Mesenchymal stem cell (in vitro differentiated cells and primary cell): Measurements from ENCODE around the gene GIGYF1.
"Not testable (repeated sequence)": the region's sequence is repeated elsewhere in the genome, so short reads cannot be mapped to it uniquely, and the experiment has no call there.

ENCODE experiments used
- DNase-seq: peaks from one replicate; pipeline ENCODE4 v3.0.0-alpha.2; 2013
- H2AFZ ChIP-seq: one replicate; pipeline ENCODE4 v1.6.1; 2013; ENCODE audit warnings: low read depth, mild to moderate bottlenecking, control low read depth, inconsistent platforms, low read length, moderate library complexity
- H2AK5ac ChIP-seq: 2 replicates; pipeline ENCODE4 v1.6.1; 2013; ENCODE audit warnings: low read length, moderate library complexity, mild to moderate bottlenecking, inconsistent platforms; ENCODE audit not compliant: severe bottlenecking
- H2BK120ac ChIP-seq: one replicate; pipeline ENCODE4 v1.6.1; 2013; ENCODE audit warnings: low read depth, mild to moderate bottlenecking, inconsistent platforms, low read length, moderate library complexity
- H2BK12ac ChIP-seq, 2 experiments: one replicate each; pipeline ENCODE4 v1.6.1; 2013; ENCODE audit warnings: inconsistent platforms in 2 of 2, low read length in 2 of 2, mild to moderate bottlenecking in 2 of 2, moderate library complexity in 2 of 2, control low read depth in 1 of 2
- H2BK15ac ChIP-seq: one replicate; pipeline ENCODE4 v1.6.1; 2013; ENCODE audit warnings: mild to moderate bottlenecking, low read depth, inconsistent platforms; ENCODE audit not compliant: poor library complexity, severe bottlenecking
- H2BK5ac ChIP-seq: 2 replicates; pipeline ENCODE4 v1.6.1; 2013; ENCODE audit warnings: low read depth, mild to moderate bottlenecking, low read length, control low read depth, inconsistent platforms; ENCODE audit not compliant: poor library complexity, severe bottlenecking
- H3K14ac ChIP-seq, 2 experiments: one replicate each; pipeline ENCODE4 v1.6.1; 2013; ENCODE audit warnings: inconsistent platforms in 2 of 2, low read length in 2 of 2, control low read depth in 1 of 2, mild to moderate bottlenecking in 1 of 2, moderate library complexity in 1 of 2
- H3K18ac ChIP-seq, 2 experiments: one replicate each; pipeline ENCODE4 v1.6.1; 2013; ENCODE audit warnings: inconsistent platforms in 2 of 2, low read length in 2 of 2, control low read depth in 1 of 2, low read depth in 1 of 2, mild to moderate bottlenecking in 1 of 2
- H3K23ac ChIP-seq, 2 experiments: one replicate each; pipeline ENCODE4 v1.6.1; 2013; ENCODE audit warnings: inconsistent platforms in 2 of 2, low read length in 2 of 2, mild to moderate bottlenecking in 2 of 2, moderate library complexity in 2 of 2, control low read depth in 1 of 2
- H3K27ac ChIP-seq: 2 replicates; pipeline ENCODE4 v1.5.1; 2013; ENCODE audit warnings: mild to moderate bottlenecking, moderate library complexity, low read length, control low read depth, inconsistent platforms; ENCODE audit not compliant: poor library complexity, severe bottlenecking
- H3K27me3 ChIP-seq, 2 experiments: 2 replicates each; pipeline versions ENCODE4 v1.6.1 to v1.7.0; 2013; ENCODE audit warnings: low read length in 2 of 2, mild to moderate bottlenecking in 2 of 2, moderate library complexity in 2 of 2, control low read depth in 1 of 2, inconsistent platforms in 1 of 2; ENCODE audit not compliant: control insufficient read depth in 1 of 2, insufficient read depth in 1 of 2
- H3K36me3 ChIP-seq, 2 experiments: 2 replicates each; pipeline versions ENCODE4 v1.6.1 to v1.7.0; 2013; ENCODE audit warnings: low read length in 2 of 2, control low read depth in 1 of 2, inconsistent platforms in 1 of 2, low read depth in 1 of 2, mild to moderate bottlenecking in 1 of 2; ENCODE audit not compliant: insufficient read depth in 2 of 2, control insufficient read depth in 1 of 2
- H3K4ac ChIP-seq, 2 experiments: one replicate each; pipeline ENCODE4 v1.6.1; 2013; ENCODE audit warnings: inconsistent platforms in 2 of 2, low read length in 2 of 2, mild to moderate bottlenecking in 2 of 2, moderate library complexity in 2 of 2, control low read depth in 1 of 2, low read depth in 1 of 2
- H3K4me1 ChIP-seq: 2 replicates; pipeline ENCODE4 v1.6.1; 2013; ENCODE audit warnings: low read depth, low read length, control low read depth; ENCODE audit not compliant: control insufficient read depth, insufficient read depth
- H3K4me2 ChIP-seq: 2 replicates; pipeline ENCODE4 v1.6.1; 2013; ENCODE audit warnings: low read length, mild to moderate bottlenecking, inconsistent platforms; ENCODE audit not compliant: poor library complexity, severe bottlenecking
- H3K4me3 ChIP-seq, 2 experiments: 2 replicates each; pipeline versions ENCODE4 v1.5.1 to v1.7.0; 2013; ENCODE audit warnings: low read length in 2 of 2, mild to moderate bottlenecking in 2 of 2, control low read depth in 1 of 2, low read depth in 1 of 2; ENCODE audit not compliant: insufficient read depth in 1 of 2
- H3K79me1 ChIP-seq: replicated peaks from 2 replicates; pipeline ENCODE4 v1.6.1; 2013; ENCODE audit warnings: mild to moderate bottlenecking, control low read depth, low read length, inconsistent platforms; ENCODE audit not compliant: poor library complexity, severe bottlenecking
- H3K9ac ChIP-seq: 2 replicates; pipeline ENCODE4 v1.7.0; 2013; ENCODE audit warnings: mild to moderate bottlenecking, low read length, moderate library complexity
- H3K9me3 ChIP-seq: 2 replicates; pipeline ENCODE4 v1.7.0; 2013; ENCODE audit warnings: mild to moderate bottlenecking, low read length; ENCODE audit not compliant: control insufficient read depth
- H4K8ac ChIP-seq: one replicate; pipeline ENCODE4 v1.6.1; 2013; ENCODE audit warnings: inconsistent platforms, mild to moderate bottlenecking, low read length, moderate library complexity
- H4K91ac ChIP-seq: one replicate; pipeline ENCODE4 v1.6.1; 2013; ENCODE audit warnings: mild to moderate bottlenecking, low read length, inconsistent platforms
- WGBS: methylation state at CpG from one replicate; pipeline ENCODE4 v1.1.7; 2013; ENCODE audit warnings: mixed read lengths; 5-methylcytosine and 5-hydroxymethylcytosine counted together

Gene GIGYF1

GRCh38 chr7:100724364-100724763, 30.3 kb upstream of the GIGYF1 start:
- not testable (repeated sequence) for H3K9ac ChIP-seq, H3K18ac ChIP-seq, H4K91ac ChIP-seq, H3K79me1 ChIP-seq, H3K4me2 ChIP-seq, H2BK12ac ChIP-seq, H2BK15ac ChIP-seq, H4K8ac ChIP-seq, H3K4me3 ChIP-seq, DNase-seq, H3K9me3 ChIP-seq, H3K4ac ChIP-seq, H3K27ac ChIP-seq, H3K14ac ChIP-seq, H2BK120ac ChIP-seq, H3K36me3 ChIP-seq, H3K23ac ChIP-seq, H2AFZ ChIP-seq, H2AK5ac ChIP-seq, H2BK5ac ChIP-seq, H3K4me1 ChIP-seq
- 100% methylated on average over 1 of the region's 2 CpGs for WGBS
- H3K27me3 ChIP-seq: peaks cover 40 to 53% of the 10 kb centered on the region in 2 experiments

- Histone ChIP-seq H3K4me1 (peaks cover 9% of the 10 kb centered on the region), H2BK15ac (no peak overlapping the region), H3K36me3 (peaks cover 0 to 3% of the 10 kb centered on the region in 2 experiments), H4K8ac (no peak overlapping the region), H3K79me1 (no peaks in the 10 kb centered on the region), H3K27me3 (peaks cover 45 to 58% of the 10 kb centered on the region in 2 experiments), H3K23ac (no peak overlapping the region), H3K14ac (no peak overlapping the region), H2BK120ac (no peak overlapping the region), H3K9ac (no peak overlapping the region), H2BK12ac (peak overlapping the region in 1 of 2 experiments; percentile 45), H3K4ac (no peak overlapping the region), H2AK5ac (no peak overlapping the region), H4K91ac (peak overlapping the region; percentile 10), H2BK5ac (no peak overlapping the region), H3K27ac (no peak overlapping the region), H3K18ac (no peak overlapping the region), H3K4me2 (no peak overlapping the region), H3K4me3 (no peak overlapping the region), H3K9me3 (no peaks in the 10 kb centered on the region), H2AFZ (no peak overlapping the region)
- DNase-seq: no peak
- 83% methylated on average over 16 of the region's 16 CpGs for WGBS
These were observed 29.8 kb upstream of the GIGYF1 start for GRCh38 chr7:100723732-100724275.

GRCh38 chr7:100722480-100723212, 28.6 kb upstream of the GIGYF1 start:
- H3K4ac ChIP-seq: no peak overlapping the region
- no peak overlapping the region for H2BK15ac ChIP-seq
- WGBS: 84% methylated on average over 16 of the region's 17 CpGs
- no peak overlapping the region for H3K4me3 ChIP-seq
- H3K79me1 ChIP-seq: no peaks in the 10 kb centered on the region
- H4K91ac ChIP-seq: no peak overlapping the region
- H3K27me3 ChIP-seq: peaks cover 45 to 55% of the 10 kb centered on the region in 2 experiments
- peaks cover 9% of the 10 kb centered on the region for H3K4me1 ChIP-seq
- no peak overlapping the region for H2AFZ ChIP-seq
- no peak overlapping the region for H2BK120ac ChIP-seq
- no peak overlapping the region for H3K27ac ChIP-seq
- no peak overlapping the region for H3K14ac ChIP-seq
- no peak overlapping the region for H2BK5ac ChIP-seq
- no peak overlapping the region for H2AK5ac ChIP-seq
- peak overlapping the region in 1 of 2 experiments; percentile 77 for H3K23ac ChIP-seq
- no peak for DNase-seq
- H3K18ac ChIP-seq: no peak overlapping the region
- no peak overlapping the region for H3K9ac ChIP-seq
- no peak overlapping the region for H2BK12ac ChIP-seq
- H3K36me3 ChIP-seq: peaks cover 0 to 3% of the 10 kb centered on the region in 2 experiments
- no peak overlapping the region for H4K8ac ChIP-seq
- peaks cover 5% of the 10 kb centered on the region for H3K9me3 ChIP-seq
- H3K4me2 ChIP-seq: no peak overlapping the region

- H3K4me3 ChIP-seq: no peak overlapping the region
- no peak overlapping the region for H4K91ac ChIP-seq
- H2AK5ac ChIP-seq: no peak overlapping the region
- H3K4me2 ChIP-seq: no peak overlapping the region
- DNase-seq: no peak
- H2AFZ ChIP-seq: no peak overlapping the region
- H3K4me1 ChIP-seq: peaks cover 9% of the 10 kb centered on the region
- H4K8ac ChIP-seq: no peak overlapping the region
- H3K27ac ChIP-seq: no peak overlapping the region
- no peak overlapping the region for H3K23ac ChIP-seq
- H3K18ac ChIP-seq: no peak overlapping the region
- H2BK15ac ChIP-seq: no peak overlapping the region
- peak overlapping the region in 1 of 2 experiments; percentile 44 for H3K14ac ChIP-seq
- H3K9ac ChIP-seq: no peak overlapping the region
- peaks cover 6% of the 10 kb centered on the region for H3K9me3 ChIP-seq
- H3K79me1 ChIP-seq: no peaks in the 10 kb centered on the region
- WGBS: 82% methylated on average over 5 of the region's 8 CpGs
- peaks cover 0 to 3% of the 10 kb centered on the region in 2 experiments for H3K36me3 ChIP-seq
- H2BK5ac ChIP-seq: no peak overlapping the region
- peaks cover 45 to 55% of the 10 kb centered on the region in 2 experiments for H3K27me3 ChIP-seq
- no peak overlapping the region for H2BK120ac ChIP-seq
- H2BK12ac ChIP-seq: no peak overlapping the region
- no peak overlapping the region for H3K4ac ChIP-seq
These were observed 27.4 kb upstream of the GIGYF1 start for GRCh38 chr7:100721505-100721812.
